Astrocyte (in vitro differentiated cells and primary cell): ENCODE measurements around the gene MLPH.

Experiments
- EZH2 ChIP-seq: IDR thresholded peaks from 2 replicates; pipeline ENCODE4 v1.6.1; 2012; ENCODE audit warnings: mild to moderate bottlenecking, low read length, inconsistent platforms; ENCODE audit not compliant: insufficient read depth
- TF ChIP-seq, protein P1 (sequence below): IDR thresholded peaks from 2 replicates; pipeline ENCODE4 v1.5.1; 2011; ENCODE audit warnings: low read depth, mild to moderate bottlenecking, inconsistent platforms, low read length, moderate library complexity; ENCODE audit not compliant: insufficient read depth

DNA sequence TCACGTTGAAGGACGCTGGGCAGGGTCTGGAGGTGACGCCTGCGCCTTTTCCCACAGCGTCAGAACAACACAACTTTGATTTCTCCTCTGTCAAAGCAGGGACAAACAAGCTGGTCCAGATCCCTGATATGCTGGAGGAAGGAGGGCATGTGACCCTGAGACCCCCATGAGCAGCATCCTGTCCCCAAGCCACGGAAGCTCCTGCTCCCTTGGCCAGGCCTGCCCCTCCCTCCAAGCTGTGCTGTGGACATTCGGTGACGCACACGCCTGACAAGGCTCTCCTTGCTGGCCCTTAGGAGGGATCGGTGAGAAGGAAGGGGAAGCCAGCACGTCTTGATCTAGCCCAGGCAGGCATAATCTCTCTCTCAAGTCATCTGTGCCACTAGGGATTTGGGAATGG is 11.3 kb downstream of the MLPH start:
- TF ChIP-seq, protein P1, sequence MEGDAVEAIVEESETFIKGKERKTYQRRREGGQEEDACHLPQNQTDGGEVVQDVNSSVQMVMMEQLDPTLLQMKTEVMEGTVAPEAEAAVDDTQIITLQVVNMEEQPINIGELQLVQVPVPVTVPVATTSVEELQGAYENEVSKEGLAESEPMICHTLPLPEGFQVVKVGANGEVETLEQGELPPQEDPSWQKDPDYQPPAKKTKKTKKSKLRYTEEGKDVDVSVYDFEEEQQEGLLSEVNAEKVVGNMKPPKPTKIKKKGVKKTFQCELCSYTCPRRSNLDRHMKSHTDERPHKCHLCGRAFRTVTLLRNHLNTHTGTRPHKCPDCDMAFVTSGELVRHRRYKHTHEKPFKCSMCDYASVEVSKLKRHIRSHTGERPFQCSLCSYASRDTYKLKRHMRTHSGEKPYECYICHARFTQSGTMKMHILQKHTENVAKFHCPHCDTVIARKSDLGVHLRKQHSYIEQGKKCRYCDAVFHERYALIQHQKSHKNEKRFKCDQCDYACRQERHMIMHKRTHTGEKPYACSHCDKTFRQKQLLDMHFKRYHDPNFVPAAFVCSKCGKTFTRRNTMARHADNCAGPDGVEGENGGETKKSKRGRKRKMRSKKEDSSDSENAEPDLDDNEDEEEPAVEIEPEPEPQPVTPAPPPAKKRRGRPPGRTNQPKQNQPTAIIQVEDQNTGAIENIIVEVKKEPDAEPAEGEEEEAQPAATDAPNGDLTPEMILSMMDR: no peak
- TF ChIP-seq EZH2: no peak
